A549 (cell line): ENCODE results near the gene DSC2. TPM values are rescaled to one million over a fixed set of nuclear protein-coding genes. Genes with fewer than 3 reads are reported as not detected.
"Not testable (repeated sequence)": the region's sequence is repeated elsewhere in the genome, so short reads cannot be mapped to it uniquely, and the experiment has no call there.

Experiments
- ATAC-seq, 2 experiments: fragments of 200-7000 bp in 1 of 2; fragments of >200 bp in 1 of 2; cut with Nextera tagmentation in 1 of 2; cut with Tn5 transposase in 1 of 2; 3 replicates each; pipeline versions ENCODE4 v1.8.0 to v1.9.1; 2018 to 2020; ENCODE audit warnings: mild to moderate bottlenecking in 1 of 2, moderate library complexity in 1 of 2
- CTCF ChIA-PET: fragments of 300-600 bp; sonication (Branson Sonifier 250); formaldehyde crosslinking; extraction: SDS; loops from one replicate; lab custom pipeline; 2021; ENCODE audit warnings: antibody characterized with exemption, inconsistent platforms; lab: Yijun Ruan, JAX
- POLR2A ChIA-PET: fragments of 350-600 bp; formaldehyde crosslinking; extraction: SDS; loops from one replicate; lab custom pipeline; 2021; ENCODE audit warnings: antibody characterized with exemption, inconsistent platforms; lab: Yijun Ruan, JAX
- DNase-seq, 2 experiments: peaks; one replicate each; pipeline versions ENCODE4 v3.0.0 to v3.0.0-alpha.2; 2011 to 2016; ENCODE audit warnings: low read depth in 1 of 2, low spot score in 1 of 2
- FAIRE-seq: peaks from 2 replicates; lab custom pipeline; 2011; peaks lifted over from hg19 to GRCh38; lab: Jason Lieb, UNC
- H3K27ac ChIP-seq, 2 experiments: fragments of >200 bp; sonication (Bioruptor Twin); formaldehyde crosslinking; 3 replicates each; pipeline ENCODE4 v1.5.1; 2016 to 2017
- H3K4me1 ChIP-seq: fragments of >200 bp; sonication (Bioruptor Twin); formaldehyde crosslinking; 3 replicates; pipeline ENCODE4 v1.6.1; 2016
- H3K4me2 ChIP-seq: fragments of >200 bp; sonication (Bioruptor Twin); formaldehyde crosslinking; 3 replicates; pipeline ENCODE4 v1.6.1; 2016
- H3K4me3 ChIP-seq: fragments of >200 bp; sonication (Bioruptor Twin); formaldehyde crosslinking; 3 replicates; pipeline ENCODE4 v1.5.1; 2016
- H3K9me3 ChIP-seq: fragments of >200 bp; sonication (Bioruptor Twin); formaldehyde crosslinking; 3 replicates; pipeline ENCODE4 v1.6.1; 2016
- CHD4 ChIP-seq: fragments of 200-600 bp; sonication (generic); IDR thresholded peaks from 2 replicates; pipeline ENCODE4 v1.6.1; 2016; ENCODE audit warnings: antibody characterized with exemption, mild to moderate bottlenecking, borderline replicate concordance
- EP300 ChIP-seq, 2 experiments: fragments of >200 bp; sonication (Bioruptor Twin); formaldehyde crosslinking; IDR thresholded peaks; 2 replicates in 1 of 2; 3 replicates in 1 of 2; pipeline ENCODE4 v1.6.1; 2016 to 2017
- HDAC2 ChIP-seq: fragments of 200-600 bp; sonication (generic); IDR thresholded peaks from 2 replicates; pipeline ENCODE4 v1.6.1; 2016
- HOXB13 ChIP-seq: fragments of 250-450 bp; sonication (Bioruptor Pico); IDR thresholded peaks from 2 replicates; pipeline ENCODE4 v1.5.0; 2020; ENCODE audit warnings: low read depth, mild to moderate bottlenecking, moderate library complexity
- JUN ChIP-seq, 2 experiments: fragments of >200 bp; sonication (Bioruptor Twin); formaldehyde crosslinking; IDR thresholded peaks; 2 replicates in 1 of 2; 3 replicates in 1 of 2; pipeline ENCODE4 v1.6.1; 2016 to 2017
- NFE2L2 ChIP-seq: fragments of 150-350 bp; conservative IDR thresholded peaks from 2 replicates; pipeline ENCODE4 v1.6.1; 2014; ENCODE audit warnings: low read length
- PHF8 ChIP-seq: fragments of 200-600 bp; sonication (generic); IDR thresholded peaks from 2 replicates; pipeline ENCODE4 v1.6.1; 2016; ENCODE audit warnings: low read depth, mild to moderate bottlenecking, antibody characterized with exemption, moderate library complexity, borderline replicate concordance
- POLR2AphosphoS2 ChIP-seq: conservative IDR thresholded peaks from 2 replicates; pipeline ENCODE4 v1.6.1; 2012; ENCODE audit warnings: low read length, improper control_type of control experiment, inconsistent platforms
- ZC3H11A ChIP-seq: fragments of 450-650 bp; IDR thresholded peaks from 2 replicates; pipeline ENCODE4 v1.6.1; 2014; ENCODE audit warnings: antibody characterized with exemption, mild to moderate bottlenecking
- ZNF302 ChIP-seq: fragments of 250-450 bp; sonication (Bioruptor Pico); IDR thresholded peaks from 2 replicates; pipeline ENCODE4 v1.9.0; 2021; ENCODE audit warnings: inconsistent platforms, mild to moderate bottlenecking, moderate library complexity
- WGBS: methylation state at CpG from one replicate; pipeline ENCODE4 v1.1.6; 2017; ENCODE audit errors: missing lambda C conversion rate; 5-methylcytosine and 5-hydroxymethylcytosine counted together
- polyA plus RNA-seq, 4 experiments: library from polyadenylated mRNA; depleted of rRNA in 3 of 4; stranded (reverse); fragments of >200 nt; fragmentation: RNase III in 1 of 4; extraction: RNeasy Plus Mini Kit Qiagen cat#74134 plus additional on column Dnase treatment in 1 of 4; gene quantifications; 2 replicates in 3 of 4; 3 replicates in 1 of 4; pipeline ENCODE4 v1.2.3, GENCODE V29; 2011 to 2017
- TF ChIP-seq, protein P1 (sequence below): fragments of >200 bp; sonication (Bioruptor Twin); formaldehyde crosslinking; IDR thresholded peaks from 2 replicates; pipeline ENCODE4 v1.6.1; 2016
- TF ChIP-seq, protein P2 (sequence below): fragments of >200 bp; sonication (Bioruptor Twin); formaldehyde crosslinking; IDR thresholded peaks from 3 replicates; pipeline ENCODE4 v1.6.1; 2016
- TF ChIP-seq, protein P3 (sequence below): fragments of 150-350 bp; IDR thresholded peaks from 2 replicates; pipeline ENCODE4 v1.6.1; 2014; ENCODE audit warnings: low read depth, mild to moderate bottlenecking, low read length

Gene DSC2
- polyA plus RNA-seq, 2 of the 4 experiments (the other 2 are of a cell fraction): 0.63 to 2.0 TPM

DNA sequence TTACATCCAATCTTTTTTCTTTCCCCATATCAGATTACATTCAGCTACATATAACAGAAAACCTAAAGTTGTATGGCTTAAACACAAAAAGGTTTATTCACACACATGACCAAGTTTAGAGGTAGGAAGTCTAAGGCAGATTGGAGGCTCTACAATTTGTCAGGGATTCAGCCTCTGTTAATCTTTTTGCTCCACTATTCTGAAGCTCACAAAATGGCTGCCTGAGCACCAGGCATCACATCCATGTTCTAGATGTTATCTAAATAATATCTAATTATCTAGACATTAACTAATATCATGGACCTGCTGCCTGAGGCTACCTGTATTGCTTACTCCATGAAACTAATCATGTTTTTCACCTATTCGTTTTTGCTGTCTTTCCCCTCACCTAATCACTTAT is 23.7 kb upstream of the DSC2 start:
- no peak for ATAC-seq
- no peak for FAIRE-seq
- TF ChIP-seq CHD4 (no peak), HOXB13 (CRISPR knock-in tag) (no peak)
- H3K4me2 ChIP-seq: no peak overlapping the region
- POLR2A ChIA-PET: no interaction called here
- no peak overlapping the region for H3K4me3 ChIP-seq
- DNase-seq: no peak
- H3K9me3 ChIP-seq: no peaks in the 10 kb centered on the region
- WGBS: 41% methylated on average over 1 of the region's 1 CpG
- no peak overlapping the region for H3K27ac ChIP-seq
- H3K4me1 ChIP-seq: no peaks in the 10 kb centered on the region
- CTCF ChIA-PET: interaction anchor here (0.7 kb wide), 1 partner anchor 431 kb away, joined by 3 read pairs; no protein-coding TSS in a partner anchor

DNA sequence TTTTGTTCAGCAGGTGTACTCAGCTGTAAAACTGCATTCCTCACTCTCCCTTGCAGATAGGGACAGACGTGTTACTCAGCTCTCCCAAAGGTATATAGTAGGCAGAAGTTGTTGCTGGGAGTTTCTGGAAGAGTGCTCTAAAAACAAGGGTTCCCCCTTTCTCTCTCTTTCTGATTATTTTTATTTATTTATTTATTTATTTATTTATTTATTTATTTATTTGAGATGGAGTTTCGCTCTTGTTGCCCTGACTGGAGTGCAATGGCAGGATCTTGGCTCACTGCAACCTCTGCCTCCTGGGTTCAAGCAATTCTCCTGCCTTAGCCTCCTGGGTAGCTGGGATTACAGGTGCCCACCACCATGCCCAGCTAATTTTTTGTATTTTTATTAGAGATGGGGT is 20.9 kb upstream of the DSC2 start:
- H3K27ac ChIP-seq, FAIRE-seq, POLR2A ChIA-PET, DNase-seq, H3K4me1 ChIP-seq, ATAC-seq, H3K4me2 ChIP-seq, H3K9me3 ChIP-seq, H3K4me3 ChIP-seq: not testable (repeated sequence)
- peak; percentile 33; the same call in 1 of the 2 replicates for TF ChIP-seq ZC3H11A
- WGBS: 96% methylated on average over 2 of the region's 2 CpGs
- CTCF ChIA-PET: interaction anchor here (0.9 kb wide), 1 partner anchor 111 kb away, joined by 3 read pairs; no protein-coding TSS in a partner anchor

DNA sequence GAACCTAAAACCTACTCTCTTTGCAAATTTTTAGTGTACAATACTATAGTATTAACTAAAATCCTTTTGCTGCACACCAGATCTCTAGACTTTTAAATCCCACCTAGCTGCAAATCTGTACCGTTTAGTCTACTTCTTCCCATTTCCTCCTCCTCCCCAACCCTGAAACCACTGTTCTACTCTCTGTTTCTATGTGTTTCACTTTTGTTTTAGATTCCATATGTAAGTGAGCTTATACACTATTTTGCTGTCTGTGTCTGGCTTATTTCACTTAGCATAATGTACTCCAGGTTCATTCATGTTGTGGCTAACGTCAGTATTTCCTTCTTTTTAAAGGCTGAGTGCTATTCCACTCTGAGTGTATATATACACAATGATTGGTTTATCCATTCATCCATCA is 18.4 kb upstream of the DSC2 start:
- POLR2A ChIA-PET: no interaction called here
- CTCF ChIA-PET: interaction anchor here (0.7 kb wide), 1 partner anchor 23 kb away, joined by 3 read pairs; no protein-coding TSS in a partner anchor

DNA sequence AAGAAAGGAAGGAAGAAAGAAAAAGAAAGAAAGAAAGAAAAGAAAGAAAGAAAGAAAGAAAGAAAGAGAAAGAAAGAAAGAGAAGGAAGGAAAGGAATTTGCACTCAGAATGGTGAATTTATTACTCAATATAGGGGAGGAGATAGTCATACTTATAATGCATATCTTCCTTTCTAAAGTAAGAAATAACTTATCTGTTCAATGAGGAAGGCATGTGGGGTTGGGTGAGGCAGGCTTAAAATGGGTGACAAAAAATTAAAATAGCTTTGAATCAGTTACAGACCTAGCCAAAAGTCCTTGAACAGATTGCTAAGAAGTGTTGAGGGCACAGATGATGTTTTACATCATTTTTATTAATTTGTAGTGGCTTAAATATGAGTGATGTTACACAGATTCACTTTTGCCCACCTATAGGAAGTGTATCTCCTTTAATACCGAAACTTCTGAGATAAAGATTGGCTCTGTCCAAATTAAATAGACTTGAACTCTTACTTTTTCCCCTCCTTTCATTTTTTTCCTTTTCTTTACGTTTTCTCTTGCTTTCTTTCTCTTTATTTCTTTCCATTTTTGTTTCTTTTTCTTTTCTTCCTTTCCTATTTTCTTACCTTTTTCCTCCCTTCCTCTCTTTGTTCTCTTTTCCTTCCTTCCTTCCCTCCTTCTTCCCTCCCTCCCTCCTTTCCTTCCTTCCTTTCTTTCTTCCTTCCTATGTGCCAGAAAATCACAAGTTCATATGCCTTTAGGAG is 14.8 kb upstream of the DSC2 start:
- FAIRE-seq (no peak), DNase-seq (no peak), ATAC-seq (no peak)
- TF ChIP-seq, protein P1, sequence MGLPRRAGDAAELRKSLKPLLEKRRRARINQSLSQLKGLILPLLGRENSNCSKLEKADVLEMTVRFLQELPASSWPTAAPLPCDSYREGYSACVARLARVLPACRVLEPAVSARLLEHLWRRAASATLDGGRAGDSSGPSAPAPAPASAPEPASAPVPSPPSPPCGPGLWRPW: no peak
- H3K4me1 ChIP-seq: no peaks in the 10 kb centered on the region
- no peak overlapping the region for H3K4me2 ChIP-seq
- no peak overlapping the region for H3K4me3 ChIP-seq
- H3K9me3 ChIP-seq: no peaks in the 10 kb centered on the region
- POLR2A ChIA-PET: no interaction called here
- CTCF ChIA-PET: no interaction called here
- no peak overlapping the region for H3K27ac ChIP-seq
- 42% methylated on average over 2 of the region's 2 CpGs for WGBS

More for the DNA sequence above, 18.4 kb upstream of the DSC2 start:
- H3K4me3 ChIP-seq: no peak overlapping the region
- no peaks in the 10 kb centered on the region for H3K9me3 ChIP-seq
- no peak for FAIRE-seq
- no peaks in the 10 kb centered on the region for H3K4me1 ChIP-seq
- DNase-seq: no peak
- TF ChIP-seq, protein P2, sequence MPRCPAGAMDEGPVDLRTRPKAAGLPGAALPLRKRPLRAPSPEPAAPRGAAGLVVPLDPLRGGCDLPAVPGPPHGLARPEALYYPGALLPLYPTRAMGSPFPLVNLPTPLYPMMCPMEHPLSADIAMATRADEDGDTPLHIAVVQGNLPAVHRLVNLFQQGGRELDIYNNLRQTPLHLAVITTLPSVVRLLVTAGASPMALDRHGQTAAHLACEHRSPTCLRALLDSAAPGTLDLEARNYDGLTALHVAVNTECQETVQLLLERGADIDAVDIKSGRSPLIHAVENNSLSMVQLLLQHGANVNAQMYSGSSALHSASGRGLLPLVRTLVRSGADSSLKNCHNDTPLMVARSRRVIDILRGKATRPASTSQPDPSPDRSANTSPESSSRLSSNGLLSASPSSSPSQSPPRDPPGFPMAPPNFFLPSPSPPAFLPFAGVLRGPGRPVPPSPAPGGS: no peak
- TF ChIP-seq ZNF302 (CRISPR knock-in tag) (no peak), PHF8 (no peak), POLR2AphosphoS2 (no peak), EP300 (IDR thresholded peaks at IDR 0.05) (no peak), CHD4 (no peak), JUN (IDR thresholded peaks at IDR 0.05) (no peak), HDAC2 (no peak), NFE2L2 (no peak)
- TF ChIP-seq, protein P3, sequence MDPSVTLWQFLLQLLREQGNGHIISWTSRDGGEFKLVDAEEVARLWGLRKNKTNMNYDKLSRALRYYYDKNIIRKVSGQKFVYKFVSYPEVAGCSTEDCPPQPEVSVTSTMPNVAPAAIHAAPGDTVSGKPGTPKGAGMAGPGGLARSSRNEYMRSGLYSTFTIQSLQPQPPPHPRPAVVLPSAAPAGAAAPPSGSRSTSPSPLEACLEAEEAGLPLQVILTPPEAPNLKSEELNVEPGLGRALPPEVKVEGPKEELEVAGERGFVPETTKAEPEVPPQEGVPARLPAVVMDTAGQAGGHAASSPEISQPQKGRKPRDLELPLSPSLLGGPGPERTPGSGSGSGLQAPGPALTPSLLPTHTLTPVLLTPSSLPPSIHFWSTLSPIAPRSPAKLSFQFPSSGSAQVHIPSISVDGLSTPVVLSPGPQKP: no peak
- ATAC-seq: no peak
- no peak overlapping the region for H3K4me2 ChIP-seq
- WGBS: 25% methylated on average over 2 of the region's 2 CpGs
- H3K27ac ChIP-seq: no peak overlapping the region
